HG03066 (cell line): ENCODE results near the gene P2RX1.

Experiments used
- ATAC-seq: cut with Tn5 transposase; IDR thresholded peaks from one replicate; pipeline ENCODE4 v1.9.1; 2021; ENCODE audit warnings: low read depth; ENCODE audit not compliant: unreplicated experiment

Gene P2RX1

DNA sequence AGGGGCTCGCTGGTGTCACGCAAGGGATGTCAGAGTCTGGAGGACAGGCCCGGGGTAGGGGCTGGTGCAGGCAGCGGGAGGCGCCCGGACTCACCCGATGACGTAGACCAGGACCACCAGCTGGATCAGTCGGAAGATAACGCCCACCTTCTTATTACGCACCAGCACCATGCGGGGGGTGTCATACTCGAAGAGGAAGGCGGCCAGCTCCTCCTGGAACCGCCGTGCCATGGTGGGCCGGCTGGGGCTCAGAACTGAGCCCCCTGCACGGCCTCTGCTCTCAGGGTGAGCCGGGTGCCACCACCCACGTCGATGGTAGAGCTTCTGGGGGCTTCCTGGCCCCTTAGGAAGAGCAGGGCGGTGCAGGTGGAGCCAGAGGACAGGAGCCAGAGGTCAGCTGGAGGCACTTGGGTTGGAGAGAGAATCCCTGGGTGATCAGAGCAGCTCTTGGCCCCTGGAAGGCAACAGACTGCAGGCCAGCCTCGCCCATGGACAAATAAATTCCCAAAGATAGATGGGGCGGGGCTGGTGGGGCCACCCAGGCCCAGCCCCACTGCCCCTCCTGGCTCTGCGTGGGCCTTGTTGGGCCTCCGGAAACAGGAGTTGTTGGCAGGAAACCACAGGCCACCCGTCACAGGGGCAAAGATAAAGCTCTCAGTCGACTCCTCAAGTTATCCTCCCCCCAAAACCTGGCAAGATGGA is at the start of gene P2RX1:
Gene P2RX1 (minus strand): TSS at position 471 of the 702 bp plus-strand sequence. CDS start 240 bp downstream, at position 231.
- no peak for ATAC-seq

DNA sequence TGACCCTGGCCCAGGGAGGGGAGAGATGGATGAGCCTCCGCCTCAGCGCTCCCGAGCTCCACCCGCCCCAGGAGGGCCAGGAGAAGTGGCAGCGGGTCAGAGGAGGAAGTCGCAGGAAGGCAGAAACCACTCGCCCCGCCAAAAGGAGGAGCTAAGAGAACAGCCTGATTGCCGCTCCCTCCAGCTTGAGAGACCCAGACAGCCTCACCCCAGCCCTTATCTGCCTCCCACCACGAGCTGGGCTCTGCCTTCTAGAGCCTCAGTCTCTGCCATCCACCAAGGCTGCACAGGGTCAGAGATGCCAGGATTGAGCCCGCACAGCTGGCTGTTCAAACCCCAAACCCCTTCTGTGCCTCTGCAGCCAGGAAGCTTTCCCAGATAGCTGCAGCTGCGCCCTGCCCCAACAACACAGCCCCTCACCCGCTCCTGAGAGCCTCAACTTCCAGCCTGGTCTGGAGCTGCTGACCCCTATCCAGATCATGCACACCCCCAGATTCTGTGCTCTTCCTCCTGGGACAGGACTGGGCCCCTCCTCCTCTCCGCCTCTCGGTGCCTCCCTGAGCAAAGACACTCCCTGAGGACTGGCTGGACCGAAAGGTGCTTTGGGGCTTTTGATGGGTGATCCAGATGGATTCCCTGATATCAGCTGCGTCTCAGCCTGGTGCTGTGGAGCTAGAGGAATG is 49.0 kb upstream of the P2RX1 start:
- ATAC-seq, result no peak

DNA sequence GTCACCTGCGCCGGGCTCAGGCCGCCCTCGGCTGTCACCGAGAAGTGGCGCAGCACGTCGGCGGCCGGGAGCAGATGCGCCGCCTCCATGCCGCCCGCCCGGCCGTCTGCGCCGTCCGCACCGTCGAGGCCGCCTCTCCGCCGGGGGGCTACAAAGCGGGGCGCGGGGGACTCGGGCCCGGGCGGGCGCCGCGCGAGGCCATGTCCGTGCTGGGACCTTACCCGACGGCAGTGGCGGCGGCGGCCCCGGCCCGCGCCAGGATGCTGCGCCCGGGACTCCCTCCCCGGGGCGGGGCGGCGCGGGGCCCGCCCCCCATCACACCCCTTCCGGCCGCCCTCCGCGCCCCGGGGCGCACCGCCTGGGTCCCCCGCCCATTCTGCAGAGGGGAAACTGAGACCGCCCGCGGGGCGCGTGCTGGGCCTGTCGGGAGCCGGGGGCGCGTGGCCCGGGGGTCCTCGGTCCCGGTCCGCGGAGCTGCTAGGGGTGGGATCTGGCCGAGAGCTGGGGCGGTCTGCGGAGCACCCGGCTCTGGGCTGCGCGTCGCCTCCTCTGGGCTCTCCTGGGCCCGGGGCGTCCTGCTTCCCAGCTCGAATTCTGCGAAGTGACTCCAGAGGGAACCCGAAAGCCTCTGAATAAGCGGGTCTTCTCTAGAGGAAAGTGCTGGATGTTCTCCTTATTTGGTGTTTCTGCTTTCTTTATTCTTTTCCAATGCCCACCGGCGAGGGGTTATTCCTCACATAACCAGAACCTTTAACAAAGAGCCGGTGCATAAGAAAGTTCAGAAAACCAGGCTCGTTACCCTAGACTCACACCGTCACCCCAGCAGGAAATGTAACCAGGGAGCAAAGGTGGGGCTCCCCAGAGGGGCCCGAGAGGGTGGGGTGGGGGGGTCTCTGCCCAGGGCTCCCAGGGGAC is 48.2 kb upstream of the P2RX1 start, which contains the start of gene ATP2A3:
Gene ATP2A3 (minus strand): TSS at position 235 of the 915 bp plus-strand sequence. CDS start 146 bp downstream, at position 89.
- ATAC-seq, result peak; percentile 60

DNA sequence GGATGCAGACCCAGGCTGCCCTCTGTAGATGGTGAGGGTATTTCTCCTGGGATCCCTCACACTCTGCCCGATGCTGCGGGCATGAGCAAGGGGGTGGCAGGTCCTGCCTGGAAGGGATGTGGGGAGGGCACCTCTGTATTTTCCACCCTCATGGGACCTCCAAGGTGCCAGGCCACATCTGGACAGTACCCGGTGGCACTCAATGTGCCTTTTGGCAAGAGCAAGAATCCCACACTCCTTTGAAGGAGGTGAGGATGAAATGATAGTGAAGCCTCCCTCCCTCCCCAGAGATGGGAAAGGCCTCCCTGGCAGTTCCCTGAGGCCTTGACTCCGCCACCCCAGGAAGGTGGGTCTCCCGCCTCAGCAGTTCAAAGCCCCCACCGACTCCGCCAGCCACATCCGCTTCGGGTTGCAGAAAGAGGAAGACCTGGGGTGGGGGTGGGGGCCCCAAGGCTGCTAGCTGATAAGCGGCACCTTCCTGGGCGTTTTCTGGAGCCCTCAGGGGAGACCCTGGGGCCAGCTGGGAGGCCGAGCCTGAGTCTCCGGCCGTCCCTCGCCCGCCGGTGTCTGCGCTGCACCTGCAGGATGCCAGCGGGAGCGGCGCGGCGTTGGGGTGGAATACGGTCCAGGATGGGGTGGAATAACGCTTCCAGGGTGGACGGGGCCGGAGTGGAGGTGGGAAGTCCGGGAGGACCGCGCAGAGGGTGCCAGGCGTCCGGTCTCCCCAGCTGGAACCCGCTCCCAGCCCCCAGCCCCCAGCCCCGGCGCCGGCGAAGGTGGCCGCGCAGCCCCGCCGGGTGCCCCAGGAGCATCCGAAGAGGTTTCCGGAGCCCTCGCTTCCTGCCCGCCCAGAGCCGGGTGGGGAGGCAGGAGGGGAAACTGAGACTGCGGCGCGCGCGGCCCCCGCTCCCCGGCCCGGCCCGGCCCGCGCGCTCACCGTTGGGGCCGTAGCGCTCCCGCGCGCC is 47.3 kb upstream of the P2RX1 start:
- peak; percentile 10 for ATAC-seq

DNA sequence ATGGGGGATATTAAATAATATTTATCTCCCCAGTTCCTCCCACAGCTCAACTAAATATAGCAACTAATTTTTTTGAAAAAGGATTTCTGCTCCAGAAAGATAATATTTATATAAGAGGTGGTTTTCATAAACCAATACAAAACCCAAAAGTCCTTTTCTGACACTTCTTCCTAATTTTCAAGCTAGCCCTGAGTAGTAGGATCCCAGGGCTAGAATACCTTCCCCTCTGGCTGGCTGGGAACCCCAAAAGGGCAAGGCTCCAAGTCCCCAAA is 46.6 kb upstream of the P2RX1 start:
- no peak for ATAC-seq

DNA sequence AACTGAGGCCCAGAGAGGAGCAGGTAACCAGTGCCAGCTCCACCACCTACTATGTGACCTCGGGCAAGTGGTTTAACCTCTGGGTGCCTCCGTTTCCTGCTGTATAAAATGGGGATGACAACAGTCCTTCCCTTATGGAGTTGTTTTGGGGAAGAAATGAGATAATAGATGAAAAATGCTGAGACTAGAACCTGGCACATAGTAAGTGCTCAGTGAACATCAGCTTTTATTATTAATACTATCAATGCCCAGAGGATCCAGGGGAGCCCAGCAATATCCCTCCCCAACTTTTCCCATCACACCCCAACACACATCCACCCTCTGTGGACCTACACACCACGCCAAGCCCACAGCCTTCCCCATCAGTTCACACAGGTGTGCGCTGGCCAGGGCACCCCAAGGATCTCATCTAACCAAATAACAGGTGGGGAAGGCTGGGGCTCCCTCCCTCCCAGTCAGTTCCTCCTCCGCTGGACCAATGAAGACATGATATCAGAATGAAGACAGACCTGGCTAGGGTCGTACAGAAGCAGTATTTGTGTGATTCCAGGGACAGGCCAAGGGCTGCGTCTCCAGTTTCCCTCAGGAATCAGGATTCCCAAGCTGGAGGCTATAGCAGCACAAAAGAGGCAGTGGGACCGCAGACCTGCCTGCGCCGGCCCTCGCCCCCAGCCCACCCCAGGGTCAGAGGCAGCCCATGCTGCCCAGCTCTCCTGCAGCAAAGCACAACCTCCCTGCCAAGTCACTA is 46.1 kb upstream of the P2RX1 start:
- ATAC-seq, result no peak

DNA sequence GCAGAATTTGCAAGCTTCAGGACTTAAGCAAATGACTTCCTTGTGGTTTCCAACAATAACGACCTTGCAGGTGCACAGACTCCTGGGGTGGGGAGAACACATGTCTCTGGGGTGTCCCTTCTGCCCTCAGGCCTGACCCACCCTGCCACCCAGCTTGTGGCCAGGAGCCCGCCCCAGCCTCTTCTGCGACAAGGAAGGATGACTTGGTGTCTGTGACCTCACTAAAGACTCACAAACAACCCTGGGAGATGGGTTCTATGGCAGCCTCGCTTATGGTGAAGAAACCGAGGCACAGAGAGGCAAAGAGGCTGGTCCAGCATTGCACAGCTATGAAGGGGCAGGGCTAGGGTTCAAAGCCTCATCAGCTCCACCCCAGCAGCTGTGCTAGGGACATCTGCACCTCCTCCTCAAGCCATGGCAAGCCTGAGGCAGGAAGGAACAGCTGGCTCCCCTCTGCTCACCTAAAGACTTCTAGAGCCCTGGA is 45.3 kb upstream of the P2RX1 start:
- ATAC-seq, result no peak

DNA sequence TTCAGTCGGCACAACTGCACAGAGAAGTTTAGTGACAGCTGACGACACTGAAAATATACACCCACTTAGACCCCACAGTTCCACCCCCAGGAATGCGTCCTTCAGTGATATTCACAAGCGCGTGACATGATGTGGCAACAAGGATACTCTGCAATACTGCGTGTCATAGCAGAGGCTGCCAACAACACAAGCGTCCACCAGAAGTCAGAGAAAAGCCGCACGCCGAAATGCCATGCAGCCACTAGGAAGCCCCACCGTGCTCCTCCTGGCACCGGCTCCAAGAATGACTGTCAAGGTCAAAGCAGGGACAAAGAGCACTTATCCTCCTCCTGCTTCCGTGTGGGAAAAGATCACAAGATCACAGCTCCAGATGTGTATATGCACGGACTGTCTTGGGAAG is 44.5 kb upstream of the P2RX1 start:
- no peak for ATAC-seq

DNA sequence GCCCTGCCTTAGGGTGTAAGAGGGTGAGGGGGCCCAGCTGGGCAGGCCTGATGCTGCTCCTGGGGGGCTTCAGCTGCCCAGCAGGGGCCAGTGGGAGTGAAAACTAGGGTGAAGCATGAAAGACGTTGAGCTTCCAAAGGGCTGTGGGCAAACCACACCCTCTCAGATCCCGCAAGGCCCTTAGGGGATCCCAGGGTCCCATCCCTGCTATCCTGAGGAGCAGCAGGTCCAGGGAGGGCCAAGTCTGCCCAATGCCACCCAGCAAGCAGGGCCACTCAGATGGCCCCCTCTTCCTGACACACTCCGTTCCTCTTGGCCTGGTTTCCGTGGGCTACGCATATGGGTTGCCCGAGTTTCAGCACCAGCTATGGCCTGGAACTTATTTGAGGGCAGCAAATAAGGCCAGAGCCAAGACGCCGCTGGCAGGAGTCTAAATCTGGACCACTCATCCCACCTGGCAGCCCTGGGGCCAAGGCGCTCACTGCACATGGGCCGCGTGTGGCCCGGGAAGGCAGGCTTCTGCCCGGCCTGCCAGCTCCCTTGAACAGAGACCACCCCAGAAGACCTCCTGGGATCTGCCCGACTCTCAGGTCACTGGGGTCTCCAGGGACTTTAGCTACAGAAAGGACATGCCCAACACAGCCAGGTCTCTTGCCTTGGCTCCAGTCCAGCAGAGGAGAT is 43.8 kb upstream of the P2RX1 start:
- no peak for ATAC-seq

DNA sequence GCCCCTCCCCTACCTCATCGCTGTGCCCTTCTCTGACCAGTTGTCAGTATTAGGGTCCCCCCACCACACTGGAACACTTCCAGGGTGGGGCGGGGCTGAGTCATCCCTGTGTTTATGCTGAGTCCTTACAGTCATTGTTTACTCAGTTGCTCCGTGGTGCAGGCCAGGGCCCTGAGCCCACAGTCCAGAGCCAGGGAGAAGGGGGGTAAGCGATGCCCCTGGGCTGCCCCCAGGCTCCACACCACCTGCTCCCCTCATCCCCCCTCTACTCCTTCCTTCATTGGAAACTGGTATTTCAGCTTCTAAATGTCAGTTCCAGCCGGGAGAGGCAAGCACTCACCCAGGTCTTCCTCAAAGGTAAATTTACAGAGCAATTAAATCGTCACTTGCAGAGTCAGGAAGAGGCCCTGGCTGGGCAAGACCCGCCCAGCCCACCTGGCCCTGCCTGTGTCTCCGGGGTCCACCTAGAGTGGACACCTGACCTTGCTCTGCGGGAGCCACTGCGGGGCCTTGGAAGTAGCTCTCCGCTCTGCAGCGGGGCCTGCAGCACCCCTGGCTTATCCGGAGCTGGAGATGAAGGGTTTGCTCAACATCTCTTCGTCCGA is 43.1 kb upstream of the P2RX1 start:
- no peak for ATAC-seq

DNA sequence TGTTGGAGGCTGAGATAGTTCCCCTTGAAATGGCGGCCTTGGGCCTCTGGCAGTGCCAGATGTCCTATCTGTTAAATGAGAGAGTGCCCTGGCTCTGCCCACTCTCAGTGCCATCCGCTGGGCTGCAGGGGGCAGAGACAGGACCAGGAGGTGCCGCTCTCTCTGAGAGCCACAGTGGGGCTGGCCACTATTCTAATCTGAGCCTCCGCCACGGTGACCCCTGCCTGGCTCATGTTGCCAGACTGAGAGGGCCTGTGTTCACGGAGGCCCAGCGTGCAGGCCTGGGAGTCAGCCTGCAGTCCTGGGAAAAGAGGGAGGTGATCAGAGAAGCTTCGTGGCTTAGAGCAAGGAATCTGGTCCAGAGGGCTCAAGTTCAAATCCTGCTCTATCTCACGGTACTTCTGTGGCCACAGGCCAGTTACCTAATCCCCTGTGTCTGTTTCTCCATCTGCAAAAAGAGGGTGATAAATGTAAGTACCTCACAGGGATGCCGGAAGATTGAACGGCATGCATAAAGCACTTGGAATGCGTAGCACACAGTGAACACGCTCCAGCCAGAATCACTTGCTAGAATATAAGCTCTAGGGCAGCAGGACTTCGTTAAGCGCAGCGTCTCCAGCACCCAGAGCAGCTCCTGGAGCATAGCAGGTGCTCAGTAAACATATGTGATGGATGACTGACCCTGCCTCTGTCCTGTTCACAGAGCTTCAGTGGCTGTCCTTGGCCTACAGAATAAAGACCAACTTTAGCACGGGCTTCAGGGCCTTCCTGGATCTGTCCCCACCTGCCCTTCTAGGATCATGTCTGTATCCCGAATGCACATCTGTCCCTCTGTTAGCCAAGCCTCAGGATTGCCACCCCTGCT is 41.7 kb upstream of the P2RX1 start:
- no peak for ATAC-seq

DNA sequence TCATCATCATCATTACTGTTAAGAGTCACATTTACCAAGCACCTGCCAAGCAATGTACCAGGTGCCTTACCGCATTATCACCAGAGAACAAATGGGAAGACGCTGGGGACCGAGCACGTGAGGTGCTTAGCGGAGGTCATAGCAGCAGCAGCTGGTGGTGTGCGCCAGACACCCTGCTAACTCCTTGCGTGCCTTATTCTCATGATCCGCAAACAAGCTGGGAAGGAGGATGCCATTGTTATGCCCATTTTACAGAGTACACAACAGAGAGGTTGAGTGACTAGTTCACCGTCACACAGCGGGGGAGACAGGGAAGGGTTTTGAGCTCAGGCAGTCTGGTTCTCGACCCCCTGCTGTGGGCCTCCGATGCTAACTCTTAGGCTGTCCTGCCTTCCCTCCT is 40.7 kb upstream of the P2RX1 start:
- ATAC-seq, result no peak

DNA sequence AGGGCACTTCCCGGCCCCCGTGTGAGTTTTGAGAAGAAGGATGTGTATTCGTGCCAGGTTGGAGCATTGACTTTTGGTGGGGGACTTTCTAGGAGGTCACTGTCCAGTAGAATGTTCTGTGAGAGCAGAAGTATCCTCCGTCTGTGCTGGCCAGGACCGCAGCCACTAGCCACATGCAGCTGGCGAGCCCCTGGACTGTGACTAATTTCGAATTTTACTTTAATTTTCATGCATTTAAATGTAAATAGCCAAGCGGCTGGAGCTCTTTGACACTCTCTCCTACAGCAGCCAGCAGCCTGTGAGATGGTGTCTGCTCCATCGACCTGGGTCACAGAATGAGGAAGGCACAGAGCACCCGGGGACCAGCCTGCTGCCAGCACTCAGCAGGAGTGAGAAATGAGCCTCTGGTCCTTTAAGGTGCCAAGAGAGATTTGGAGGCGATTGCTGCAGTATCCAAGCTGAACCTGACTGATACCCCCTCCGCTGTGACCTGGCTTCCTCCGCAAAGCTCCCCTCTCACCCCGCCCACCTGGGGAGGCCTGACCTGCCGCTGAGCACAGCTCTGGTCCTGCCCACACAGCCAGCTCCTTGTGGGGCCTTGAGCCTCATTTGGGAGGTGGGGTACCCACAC is 40.2 kb upstream of the P2RX1 start:
- no peak for ATAC-seq

DNA sequence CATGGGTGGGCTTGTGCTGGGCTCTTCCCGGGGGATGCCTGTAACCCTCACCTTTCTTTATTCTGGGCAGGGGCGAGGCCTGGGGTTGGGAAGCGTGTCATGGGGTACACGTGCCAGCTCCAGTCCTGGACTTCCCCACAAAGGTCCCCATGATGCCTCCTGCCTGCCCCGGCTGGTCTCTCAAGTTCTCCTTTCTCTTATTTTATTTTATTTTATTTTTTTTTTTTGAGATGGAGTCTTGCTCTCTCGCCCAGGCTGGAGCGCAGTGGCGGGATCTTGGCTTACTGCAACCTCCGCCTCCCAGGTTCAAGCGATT is 39.4 kb upstream of the P2RX1 start:
- ATAC-seq, result no peak

DNA sequence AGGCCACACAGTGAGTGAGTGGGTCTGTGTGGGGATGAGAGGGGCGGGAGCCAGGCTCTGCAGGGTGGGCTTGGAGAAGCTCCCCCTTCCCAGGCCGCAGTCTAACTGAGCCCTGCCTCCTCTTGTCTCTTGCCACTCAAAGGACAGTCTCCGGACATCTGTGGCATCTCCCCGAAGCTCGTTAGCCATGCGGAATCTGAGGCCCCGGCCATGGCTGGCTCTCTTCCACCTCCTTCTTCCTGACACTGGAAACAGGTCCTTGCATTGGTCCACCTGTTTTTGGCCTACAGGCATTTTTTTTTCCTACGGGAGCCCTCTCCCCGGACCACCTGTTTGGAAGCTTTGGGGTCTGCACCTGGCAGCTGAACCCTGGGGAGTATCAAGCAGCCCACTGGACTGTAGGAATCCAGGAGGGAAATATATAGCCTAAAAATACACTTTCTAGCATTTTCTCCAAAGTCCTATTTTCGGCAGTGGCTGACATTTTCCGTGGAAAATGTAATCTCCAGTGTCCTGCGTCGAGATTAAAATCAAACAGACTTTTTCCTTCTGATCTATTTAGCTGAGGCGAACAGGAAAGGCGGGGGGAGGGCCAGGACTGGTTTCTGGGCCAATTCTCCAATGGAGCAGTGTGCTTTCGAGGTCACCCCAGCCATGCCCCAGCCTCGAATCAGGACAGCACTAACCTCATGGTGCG is 38.9 kb upstream of the P2RX1 start:
- ATAC-seq, result no peak

DNA sequence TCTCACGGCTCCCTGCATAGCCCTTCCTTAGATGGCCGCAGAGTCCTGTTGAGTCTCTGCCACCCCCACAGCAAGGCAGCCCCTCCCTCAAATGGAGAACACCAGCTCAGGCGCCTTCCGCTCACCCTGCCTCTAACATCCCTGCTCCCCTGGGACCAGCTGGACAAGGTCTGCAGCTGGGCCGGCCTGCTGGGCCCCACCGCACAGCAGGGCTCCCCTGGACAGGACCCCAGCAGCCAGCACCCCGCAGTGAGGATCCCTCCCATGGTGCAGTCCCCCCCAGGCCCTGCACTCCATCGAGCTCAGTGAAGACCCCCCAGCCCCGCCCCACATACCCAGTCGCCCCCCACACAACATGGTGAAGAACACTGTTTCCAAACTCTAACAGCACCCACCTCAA is 37.8 kb upstream of the P2RX1 start:
- no peak for ATAC-seq

DNA sequence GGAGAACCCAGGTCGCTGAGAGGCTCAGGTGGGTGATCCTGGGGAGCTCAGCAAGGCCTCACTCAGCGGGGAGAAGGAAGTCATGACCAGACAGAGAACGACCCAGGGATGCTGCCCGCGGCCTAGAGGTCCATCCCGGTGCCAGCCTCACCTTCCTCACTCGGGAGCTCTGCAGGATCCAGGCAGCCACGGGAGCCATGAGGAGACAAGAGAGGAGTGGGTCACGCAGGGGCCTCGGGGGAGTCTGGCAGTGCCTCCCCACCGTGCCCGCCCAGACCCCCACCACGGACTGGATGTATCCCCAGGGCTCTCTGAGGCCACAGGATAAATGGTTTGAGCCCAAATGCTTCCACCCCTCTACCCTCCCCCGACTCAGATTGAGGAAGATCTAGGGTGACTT is 37.3 kb upstream of the P2RX1 start:
- ATAC-seq, result no peak
